ENCODE data around the gene DPP4.

DPP4 gene

GRCh38 chr2:162002623-162003235, 71.3 kb downstream of the DPP4 start:
- H3K4me3 ChIP-seq (ENCODE audit: low read depth, low read length), result no peak overlapping the region

GRCh38 chr2:162000431-162000830, 73.6 kb downstream of the DPP4 start:
- ChIA-PET POLR2A (no interaction called here), CTCF (interaction anchor here (2.8 kb wide), 1 partner anchor 125 kb away, joined by 11 read pairs; no protein-coding TSS in a partner anchor)
- TF ChIP-seq CTCF (IDR thresholded peaks at IDR 0.05; ENCODE audit: insufficient read depth, low read length, missing control alignments), result no peak
- H3K4me3 ChIP-seq (ENCODE audit: low read depth, low read length), result no peak overlapping the region
- no peak for DNase-seq (ENCODE audit: low read depth, low spot score)

More at GRCh38 chr2:162002623-162003235, 71.3 kb downstream of the DPP4 start:
- DNase-seq (ENCODE audit: low read depth, low spot score), result no peak
- ChIA-PET POLR2A (no interaction called here), CTCF (interaction anchor here (2.1 to 6.2 kb wide), 2 partner anchors 120 to 123 kb away, joined by 5 to 76 read pairs; no protein-coding TSS in a partner anchor)
- TF ChIP-seq CTCF (IDR thresholded peaks at IDR 0.05; ENCODE audit: insufficient read depth, low read length, missing control alignments), result no peak

GRCh38 chr2:161999321-161999720, 74.7 kb downstream of the DPP4 start:
- no peak for DNase-seq (ENCODE audit: low read depth, low spot score)
- CTCF ChIA-PET, result interaction anchor here (1.1 to 2.8 kb wide), 4 partner anchors 8 to 126 kb away, joined by 3 to 11 read pairs (median 8); no protein-coding TSS in a partner anchor

GRCh38 chr2:161998857-161999256, 75.2 kb downstream of the DPP4 start:
- TF ChIP-seq CTCF (IDR thresholded peaks at IDR 0.05; ENCODE audit: insufficient read depth, low read length, missing control alignments), result no peak
- CTCF ChIA-PET, result interaction anchor here (1.1 to 2.8 kb wide), 4 partner anchors 9 to 126 kb away, joined by 3 to 11 read pairs (median 8); no protein-coding TSS in a partner anchor
- no peak overlapping the region for H3K4me3 ChIP-seq (ENCODE audit: low read depth, low read length)
- POLR2A ChIA-PET, result no interaction called here
- DNase-seq (ENCODE audit: low read depth, low spot score), result no peak

More at GRCh38 chr2:161999321-161999720, 74.7 kb downstream of the DPP4 start:
- H3K4me3 ChIP-seq (ENCODE audit: low read depth, low read length), result no peak overlapping the region
- no peak for TF ChIP-seq CTCF (IDR thresholded peaks at IDR 0.05; ENCODE audit: insufficient read depth, low read length, missing control alignments)
- POLR2A ChIA-PET, result no interaction called here

GRCh38 chr2:161997916-161998471, 76.0 kb downstream of the DPP4 start:
- DNase-seq (ENCODE audit: low read depth, low spot score), result no peak
- ChIA-PET CTCF (interaction anchor here (0.6 to 2.8 kb wide), 6 partner anchors 10 to 262 kb away, joined by 3 to 11 read pairs (median 6); no protein-coding TSS in a partner anchor), POLR2A (no interaction called here)
- no peak for TF ChIP-seq CTCF (IDR thresholded peaks at IDR 0.05; ENCODE audit: insufficient read depth, low read length, missing control alignments)
- H3K4me3 ChIP-seq (ENCODE audit: low read depth, low read length), result no peak overlapping the region

GRCh38 chr2:161995553-161996016, 78.4 kb downstream of the DPP4 start:
- no peak overlapping the region for H3K4me3 ChIP-seq (ENCODE audit: low read depth, low read length)
- POLR2A ChIA-PET, result no interaction called here
- no peak for TF ChIP-seq CTCF (IDR thresholded peaks at IDR 0.05; ENCODE audit: insufficient read depth, low read length, missing control alignments)
- DNase-seq (ENCODE audit: low read depth, low spot score), result no peak
- CTCF ChIA-PET, result interaction anchor here (1.0 to 1.7 kb wide), 4 partner anchors 9 to 307 kb away, joined by 3 to 7 read pairs (median 4); no protein-coding TSS in a partner anchor
